K562 (cell line): ENCODE data around the gene MAP4K1. TPM values are rescaled to one million over a fixed set of nuclear protein-coding genes. Genes with fewer than 3 reads are reported as not detected.

Source experiments
- ATAC-seq: fragments of 200-7000 bp; cut with Tn5 transposase; 3 replicates; pipeline ENCODE4 v1.9.1; 2020; ENCODE audit warnings: moderate library complexity
- BruUV-seq: library from RNA; stranded (reverse); fragments of 400-500 nt; replicated peaks from 2 replicates; lab custom pipeline; 2021; lab: Mats Ljungman, UMichigan
- CTCF ChIA-PET: fragments of 300-600 bp; formaldehyde crosslinking; extraction: SDS; loops from one replicate; lab custom pipeline; 2021; ENCODE audit warnings: low intra/inter-chr PET ratio; lab: Yijun Ruan, JAX
- POLR2A ChIA-PET: fragments of 300-600, 350-650 bp; sonication (Branson Sonifier 250); formaldehyde crosslinking; extraction: SDS; loops from one replicate; lab custom pipeline; 2021; ENCODE audit warnings: antibody characterized with exemption, inconsistent platforms; lab: Yijun Ruan, JAX
- DNase-seq, 4 experiments: peaks; one replicate each; pipeline versions ENCODE4 v3.0.0 to v3.0.0-alpha.2; 2011 to 2018; ENCODE audit warnings: low spot score in 3 of 4, mixed read lengths in 3 of 4; ENCODE audit errors: extremely low read depth in 1 of 4
- FAIRE-seq: peaks from 2 replicates; lab custom pipeline; 2011; peaks lifted over from hg19 to GRCh38; lab: Jason Lieb, UNC
- H2AFZ ChIP-seq: 2 replicates; pipeline ENCODE4 v1.6.0; 2011; ENCODE audit warnings: low read depth, low read length, control low read depth, inconsistent platforms
- H3K27ac ChIP-seq: fragments of 200-600 bp; 3 replicates; pipeline ENCODE4 v1.8.0; 2011; ENCODE audit warnings: low read depth, mild to moderate bottlenecking, control low read depth, inconsistent platforms, low read length, moderate library complexity, mixed read lengths; ENCODE audit errors: extremely low read depth
- H3K27me3 ChIP-seq, 2 experiments: fragments of 300-600 bp in 1 of 2; 2 replicates in 1 of 2; 3 replicates in 1 of 2; pipeline versions ENCODE4 v1.6.0 to v1.8.0; 2011; ENCODE audit warnings: inconsistent platforms in 2 of 2, low read length in 2 of 2, mild to moderate bottlenecking in 1 of 2, mixed read lengths in 1 of 2, moderate library complexity in 1 of 2; ENCODE audit not compliant: control insufficient read depth in 2 of 2, insufficient read depth in 2 of 2
- H3K36me3 ChIP-seq: fragments of 300-600 bp; 3 replicates; pipeline ENCODE4 v1.8.0; 2011; ENCODE audit warnings: mild to moderate bottlenecking, low read length, inconsistent platforms; ENCODE audit not compliant: control insufficient read depth, insufficient read depth
- H3K4me1 ChIP-seq, 2 experiments: fragments of 200-600 bp in 1 of 2; replicated peaks in 1 of 2; 2 replicates in 1 of 2; 3 replicates in 1 of 2; pipeline versions ENCODE4 v1.5.1 to v1.8.0; 2011; ENCODE audit warnings: inconsistent platforms in 2 of 2, low read length in 2 of 2, mild to moderate bottlenecking in 1 of 2, mixed read lengths in 1 of 2, moderate library complexity in 1 of 2; ENCODE audit not compliant: control insufficient read depth in 2 of 2, insufficient read depth in 2 of 2
- H3K4me2 ChIP-seq: 2 replicates; pipeline ENCODE4 v1.6.1; 2011; ENCODE audit warnings: low read length, control low read depth, inconsistent platforms, mixed read lengths; ENCODE audit not compliant: insufficient read depth
- H3K4me3 ChIP-seq: fragments of 200-600 bp; sonication (generic), shearing (Covaris generic); 2 replicates; pipeline ENCODE4 v1.5.1; 2016; ENCODE audit warnings: control low read depth, inconsistent platforms
- H3K79me2 ChIP-seq: fragments of 200-600 bp; 3 replicates; pipeline ENCODE4 v1.8.0; 2011; ENCODE audit warnings: low read length, inconsistent platforms; ENCODE audit not compliant: control insufficient read depth, insufficient read depth
- H3K9ac ChIP-seq, 2 experiments: 2 replicates each; pipeline versions ENCODE4 v1.6.0 to v1.6.1; 2011; ENCODE audit warnings: low read depth in 2 of 2, low read length in 2 of 2, control low read depth in 1 of 2, inconsistent platforms in 1 of 2, mild to moderate bottlenecking in 1 of 2, mixed read lengths in 1 of 2; ENCODE audit not compliant: insufficient read depth in 1 of 2
- H3K9me1 ChIP-seq: one replicate; pipeline ENCODE4 v1.6.0; 2011; ENCODE audit warnings: inconsistent platforms, mild to moderate bottlenecking, low read length, moderate library complexity; ENCODE audit not compliant: control insufficient read depth, insufficient read depth
- H3K9me3 ChIP-seq: replicated peaks from 2 replicates; pipeline ENCODE4 v1.5.1; 2011; ENCODE audit warnings: low read depth, low read length, inconsistent platforms; ENCODE audit not compliant: control insufficient read depth, insufficient read depth
- H4K20me1 ChIP-seq: replicated peaks from 2 replicates; pipeline ENCODE4 v1.6.1; 2011; ENCODE audit warnings: low read length, inconsistent platforms, mixed read lengths; ENCODE audit not compliant: control insufficient read depth, insufficient read depth
- ESRRA ChIP-seq: fragments of 450-650 bp; IDR thresholded peaks from 2 replicates; pipeline ENCODE4 v1.6.1; 2014; ENCODE audit warnings: low read depth, mild to moderate bottlenecking, moderate library complexity, borderline replicate concordance
- HEY1 ChIP-seq: fragments of 250-450 bp; sonication (Bioruptor Pico); IDR thresholded peaks from 2 replicates; pipeline ENCODE4 v1.5.0; 2020; ENCODE audit warnings: mild to moderate bottlenecking, moderate library complexity, borderline replicate concordance
- NCOA2 ChIP-seq, 2 experiments: fragments of 450-650 bp; IDR thresholded peaks; 2 replicates each; pipeline ENCODE4 v1.6.1; 2018; ENCODE audit warnings: mild to moderate bottlenecking in 2 of 2, moderate library complexity in 1 of 2; ENCODE audit not compliant: partially characterized antibody in 2 of 2
- TCF7 ChIP-seq: sonication (generic); IDR thresholded peaks from 2 replicates; pipeline ENCODE4 v1.6.1; 2016; ENCODE audit warnings: antibody characterized with exemption, borderline replicate concordance
- THAP7 ChIP-seq: fragments of 250-450 bp; sonication (Bioruptor Pico); IDR thresholded peaks from 2 replicates; pipeline ENCODE4 v1.5.0; 2021
- ZNF311 ChIP-seq: fragments of 250-450 bp; sonication (Bioruptor Pico); IDR thresholded peaks from 2 replicates; pipeline ENCODE4 v1.4.0; 2020; ENCODE audit warnings: mild to moderate bottlenecking, moderate library complexity
- WGBS: fragments of 100-300 bp; shearing (Covaris generic); methylation state at CpG from one replicate; pipeline ENCODE4 v1.1.6; 2016; ENCODE audit warnings: low coverage, mixed read lengths; ENCODE audit not compliant: insufficient coverage; ENCODE audit errors: missing lambda C conversion rate; 5-methylcytosine and 5-hydroxymethylcytosine counted together
- in situ Hi-C: fragments of 300-500 bp; cut with MboI; formaldehyde crosslinking; loops from 4 replicates; pipeline ENCODE4 v1.15.0; 2018; ENCODE audit warnings: inconsistent platforms, mixed read lengths
- intact Hi-C: fragments of 100-400 bp; cut with micrococcal nuclease; formaldehyde crosslinking; loops from 2 replicates; pipeline ENCODE4 v1.14.2; 2022
- polyA plus RNA-seq, 8 experiments: library from polyadenylated mRNA; depleted of rRNA in 4 of 8; stranded (reverse) in 5 of 8; unstranded in 3 of 8; fragments of >200 nt; fragmentation: Nextera tagmentation in 2 of 8; fragmentation: Illumina TruSeq in 1 of 8; extraction: Ambion mirVana in 2 of 8; extraction: Trizol in 1 of 8; gene quantifications; 2 replicates each; pipeline versions ENCODE4 v1.2.1 to v1.2.3, GENCODE V29; 2011 to 2014; ENCODE audit warnings: inconsistent platforms in 1 of 8, missing spikeins in 1 of 8
- total RNA-seq, 7 experiments: library from RNA; depleted of rRNA in 6 of 7; stranded (reverse); fragments of >200 nt in 6 of 7; fragmentation: Illumina TruSeq in 2 of 7; extraction: Trizol in 2 of 7; gene quantifications; 2 replicates each; pipeline versions ENCODE4 v1.2.1 to v1.2.3, GENCODE V29; 2011 to 2021; ENCODE audit warnings: low replicate concordance in 1 of 7

MAP4K1 gene
- total and polyA plus RNA-seq, 9 of the 15 experiments (the other 6 are each of a cell fraction or from before 2014, with no cell fraction given): 0.14 to 3.2 (median 0.73) TPM; not detected in 1

- H3K27me3 ChIP-seq: no peaks in the 10 kb centered on the region
- ChIA-PET CTCF (interaction anchor here (0.6 kb wide), 1 partner anchor 243 kb away, joined by 3 read pairs; no protein-coding TSS in a partner anchor), POLR2A (interaction anchor here (0.9 to 1.2 kb wide), 2 partner anchors 19 to 179 kb away, joined by 3 read pairs; no protein-coding TSS in a partner anchor)
- H3K4me1 ChIP-seq: peaks cover 24 to 55% of the 10 kb centered on the region in 2 experiments
- DNase-seq (no peak), ATAC-seq (no peak), FAIRE-seq (no peak)
- H3K27ac ChIP-seq: no peak overlapping the region
- no peak overlapping the region for H3K9ac ChIP-seq
- H3K4me3 ChIP-seq: no peak overlapping the region
- in situ Hi-C loops (no loop called here), intact Hi-C loops (loop anchor here (1.0 kb wide), 1 partner anchor 19 kb away; no protein-coding TSS in a partner anchor)
- H3K9me3 ChIP-seq: no peaks in the 10 kb centered on the region
- peaks cover 100% of the 10 kb centered on the region for H3K79me2 ChIP-seq
- no TSS peak for BruUV-seq
- H3K4me2 ChIP-seq: no peak overlapping the region
- peaks cover 67% of the 10 kb centered on the region for H3K36me3 ChIP-seq
- no peak for TF ChIP-seq NCOA2 (IDR thresholded peaks at IDR 0.05; ENCODE audit: partially characterized antibody in 2 of 2)
- no peak for TF ChIP-seq ZNF311
- TF ChIP-seq ESRRA: no peak
- no peak for TF ChIP-seq TCF7
- no peak for TF ChIP-seq THAP7 (CRISPR knock-in tag)
- TF ChIP-seq HEY1: no peak
- H3K9me1 ChIP-seq: peaks cover 3% of the 10 kb centered on the region
- H4K20me1 ChIP-seq: peaks cover 35% of the 10 kb centered on the region; the same call in 1 of the 2 replicates
- no peak overlapping the region for H2AFZ ChIP-seq
- 51% methylated on average over 5 of the region's 5 CpGs for WGBS
Observed at GRCh38 chr19:38655148-38655824, 37.5 kb upstream of the MAP4K1 start.
